KG1 (cell line): ENCODE measurements around the gene RPH3AL.
"Not testable (repeated sequence)": the region's sequence is repeated elsewhere in the genome, so short reads cannot be mapped to it uniquely, and the experiment has no call there.

Experiments
- DNase-seq: peaks from one replicate; lab custom pipeline; 2025; lab: John Stamatoyannopoulos, UW

Gene RPH3AL

GRCh38 chr17:379531-380465 lies 27.2 kb upstream of the RPH3AL start:
- no peak for DNase-seq

GRCh38 chr17:378068-378467 lies 25.5 kb upstream of the RPH3AL start:
- no peak for DNase-seq

- no peak for DNase-seq
Observed at GRCh38 chr17:376936-377863, 24.6 kb upstream of the RPH3AL start.

GRCh38 chr17:373613-374230 lies 21.1 kb upstream of the RPH3AL start:
- DNase-seq: no peak

GRCh38 chr17:372157-373152 lies 19.8 kb upstream of the RPH3AL start:
- no peak for DNase-seq

GRCh38 chr17:371583-371982 lies 19.0 kb upstream of the RPH3AL start:
- no peak for DNase-seq

GRCh38 chr17:367656-368055 lies 15.0 kb upstream of the RPH3AL start:
- not testable (repeated sequence) for DNase-seq

GRCh38 chr17:366657-367615 lies 14.3 kb upstream of the RPH3AL start:
- DNase-seq: not testable (repeated sequence)

- DNase-seq: no peak
Observed at GRCh38 chr17:364766-365165, 12.2 kb upstream of the RPH3AL start.

- DNase-seq: no peak
Observed at GRCh38 chr17:364308-364707, 11.7 kb upstream of the RPH3AL start.

- no peak for DNase-seq
Observed at GRCh38 chr17:362721-363120, 10.1 kb upstream of the RPH3AL start.

GRCh38 chr17:360092-360750 lies 7.6 kb upstream of the RPH3AL start:
- DNase-seq: no peak

- DNase-seq: no peak
Observed at GRCh38 chr17:358491-359151, 6.0 kb upstream of the RPH3AL start.

GRCh38 chr17:357644-358043 lies 5.0 kb upstream of the RPH3AL start:
- no peak for DNase-seq

- no peak for DNase-seq
Observed at GRCh38 chr17:356671-357434, 4.2 kb upstream of the RPH3AL start.

- no peak for DNase-seq
Observed at GRCh38 chr17:354651-355556, 2.3 kb upstream of the RPH3AL start.

- DNase-seq: no peak
Observed at GRCh38 chr17:353838-354234, 1.2 kb upstream of the RPH3AL start.
